Measurements from ENCODE around the gene RUNX2.

- TF ChIP-seq SMARCA4 (IDR thresholded peaks at IDR 0.05), result no peak
- no peak for TF ChIP-seq CTCF (IDR thresholded peaks at IDR 0.05 in 2 of 3, conservative IDR thresholded peaks at IDR 0.05 in 1 of 3; ENCODE audit: insufficient read depth in 2 of 3, low read depth in 1 of 3, low read length in 3 of 3)
- TF ChIP-seq ZSCAN32 (CRISPR knock-in tag; IDR thresholded peaks at IDR 0.05), result no peak
- TF ChIP-seq ZNF224 (CRISPR knock-in tag; IDR thresholded peaks at IDR 0.05), result no peak
- no peak for TF ChIP-seq ESRRA (IDR thresholded peaks at IDR 0.05; ENCODE audit: borderline replicate concordance, low read depth)
- TF ChIP-seq HINFP (tag; conservative IDR thresholded peaks at IDR 0.05; ENCODE audit: low read depth), result no peak
- TF ChIP-seq CEBPB (tag; IDR thresholded peaks at IDR 0.05), result no peak
- TF ChIP-seq EWSR1 (IDR thresholded peaks at IDR 0.05; ENCODE audit: borderline replicate concordance, low read depth, partially characterized antibody), result no peak
- no peak for TF ChIP-seq ZNF431 (CRISPR knock-in tag; IDR thresholded peaks at IDR 0.05)
- TF ChIP-seq ZNF282 (CRISPR knock-in tag; IDR thresholded peaks at IDR 0.05), result no peak
Measured at GRCh38 chr6:45522486-45522885, 194.4 kb downstream of the RUNX2 start.

Measured in K562 (cell line).